HG03342 (cell line): Measurements from ENCODE around the gene ABCC5.

Experiments
- ATAC-seq: cut with Tn5 transposase; IDR thresholded peaks from one replicate; pipeline ENCODE4 v1.9.1; 2021; ENCODE audit warnings: mild to moderate bottlenecking, moderate library complexity; ENCODE audit not compliant: unreplicated experiment

Gene ABCC5

DNA sequence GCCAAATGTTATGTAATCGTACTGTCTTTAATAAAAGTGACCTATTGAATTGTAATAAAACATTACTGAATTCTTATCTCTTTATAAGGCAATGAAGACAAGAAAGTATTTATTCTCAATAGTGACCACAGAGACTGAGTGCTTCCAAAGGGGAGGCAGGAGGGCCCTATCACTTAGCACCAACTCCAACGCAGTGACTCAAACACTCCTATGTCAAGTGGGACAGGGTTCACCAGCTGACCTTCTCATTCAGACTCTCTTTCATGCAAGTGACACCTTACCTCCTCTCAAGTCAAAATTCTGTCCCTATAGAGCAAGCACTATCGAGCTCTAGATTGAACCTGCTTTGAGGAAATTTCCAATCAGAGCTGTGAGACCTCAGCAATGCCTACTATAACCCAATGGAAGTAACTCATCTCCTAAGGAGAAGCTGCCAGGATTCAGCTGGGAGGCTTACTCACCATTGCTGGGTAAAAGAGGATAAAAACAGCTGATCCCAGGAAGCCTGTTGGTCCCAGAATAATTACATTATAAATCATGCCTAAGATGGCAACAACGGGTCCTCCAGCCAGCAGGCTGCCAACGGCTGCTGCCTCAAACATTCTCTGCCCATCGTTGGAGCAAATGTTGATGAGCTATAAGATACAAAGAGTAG, 35.6 kb downstream of the ABCC5 start:
- ATAC-seq = no peak

- ATAC-seq = no peak
Measured at GRCh38 chr3:183980403-183980802, 37.3 kb downstream of the ABCC5 start.

DNA sequence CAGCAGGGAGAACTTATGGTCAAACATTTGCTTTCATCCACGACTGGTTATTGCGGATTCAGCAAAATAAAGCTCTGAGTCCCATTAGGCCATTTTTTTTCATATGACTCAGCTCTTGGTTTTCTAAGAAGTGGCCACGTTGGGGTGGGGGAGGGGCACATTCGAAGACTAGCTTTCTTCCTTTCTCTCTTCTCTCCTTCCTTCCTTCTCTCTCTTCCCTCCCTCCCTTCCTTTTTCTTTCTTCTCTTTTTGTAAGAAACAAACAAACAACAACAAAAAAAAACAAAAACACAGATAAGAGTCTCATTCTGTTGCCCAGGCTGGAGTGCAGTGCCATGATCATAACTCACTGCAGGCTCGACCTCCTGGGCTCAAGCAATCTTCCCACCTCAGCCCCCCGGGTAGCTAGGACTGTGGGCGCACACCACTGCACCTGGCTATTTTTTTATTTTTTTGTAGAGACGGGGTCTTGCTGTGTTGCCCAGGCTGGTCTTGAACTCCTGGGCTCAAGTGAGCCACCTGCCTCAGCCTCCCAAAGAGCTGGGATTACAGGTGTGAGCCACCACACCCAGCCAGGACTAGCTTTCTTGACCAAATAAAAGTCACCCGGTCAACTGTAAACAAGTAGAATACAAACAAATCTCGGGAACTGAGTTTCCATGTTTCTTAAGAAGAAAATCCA, 41.6 kb downstream of the ABCC5 start:
- ATAC-seq = no peak

DNA sequence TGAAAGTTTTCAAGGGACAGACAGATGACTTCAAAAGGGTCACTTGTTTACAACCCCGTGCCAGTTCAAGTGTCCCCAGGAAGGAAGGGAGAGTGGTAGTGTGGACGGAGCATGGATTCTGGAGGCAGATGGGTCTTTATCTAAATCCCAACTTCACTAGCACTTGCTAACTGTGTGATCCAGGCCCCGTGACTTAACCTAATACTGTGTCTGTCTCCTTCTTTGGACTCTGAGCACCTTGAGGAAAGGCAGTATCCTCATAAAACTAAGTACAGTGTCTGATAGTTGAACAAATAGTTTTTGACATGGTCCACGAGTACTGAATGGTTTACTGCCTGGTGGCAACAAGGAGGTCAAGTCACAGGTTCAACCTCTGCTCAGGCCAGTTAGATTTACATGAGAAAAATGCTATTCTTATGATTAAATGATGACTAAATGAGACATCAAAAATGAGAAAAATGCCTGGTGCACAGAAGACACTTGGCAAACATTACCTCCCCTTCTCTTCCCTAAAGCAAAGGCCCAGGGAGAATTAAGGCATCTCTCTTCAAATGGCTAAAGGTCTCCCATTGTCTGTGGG, 48.9 kb downstream of the ABCC5 start:
- no peak for ATAC-seq

- ATAC-seq = no peak
Measured at GRCh38 chr3:183967693-183968092, 50.0 kb downstream of the ABCC5 start.

DNA sequence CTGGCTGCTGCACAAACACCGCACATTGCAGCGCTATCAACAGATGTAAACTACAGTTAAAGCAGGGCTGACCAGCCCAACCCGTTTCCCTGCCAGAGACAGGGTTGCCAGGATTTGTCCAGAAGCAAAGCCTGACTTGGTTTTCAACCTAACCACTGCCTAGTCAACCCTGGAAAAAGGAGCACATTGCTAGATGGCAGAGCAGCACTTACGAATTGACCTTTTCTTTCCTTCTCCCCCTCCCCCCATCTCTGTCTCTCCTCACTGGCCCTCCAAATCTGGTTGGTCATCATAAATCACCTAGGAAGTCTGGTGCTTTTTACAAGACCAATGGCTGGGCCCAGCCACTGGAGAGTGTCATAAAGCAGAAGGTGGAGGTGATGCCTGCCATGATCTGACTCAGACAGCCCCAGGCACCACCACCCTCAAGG, 51.3 kb downstream of the ABCC5 start:
- no peak for ATAC-seq

GRCh38 chr3:183962807-183963206, 54.9 kb downstream of the ABCC5 start:
- no peak for ATAC-seq

- no peak for ATAC-seq
Measured at GRCh38 chr3:183959214-183959613, 58.5 kb downstream of the ABCC5 start.

DNA sequence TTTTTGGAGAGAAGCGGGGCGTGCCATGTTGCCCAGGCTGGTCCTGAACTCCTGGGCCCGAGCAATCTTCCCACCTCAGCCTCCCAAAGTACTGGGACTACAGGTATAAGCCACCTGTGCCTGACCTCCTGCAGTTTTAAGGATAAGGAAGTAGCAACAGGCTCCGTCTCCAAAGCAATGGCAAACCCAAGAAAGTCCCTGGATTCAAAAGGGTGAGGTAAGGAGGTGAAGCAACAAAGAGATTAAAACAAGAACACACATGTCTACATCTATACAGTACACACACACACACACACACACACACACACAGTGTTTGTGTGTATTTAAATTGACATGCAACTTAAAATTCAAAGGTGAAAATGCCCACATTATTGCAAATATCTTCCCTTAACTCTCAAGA, 58.9 kb downstream of the ABCC5 start:
- ATAC-seq = no peak

DNA sequence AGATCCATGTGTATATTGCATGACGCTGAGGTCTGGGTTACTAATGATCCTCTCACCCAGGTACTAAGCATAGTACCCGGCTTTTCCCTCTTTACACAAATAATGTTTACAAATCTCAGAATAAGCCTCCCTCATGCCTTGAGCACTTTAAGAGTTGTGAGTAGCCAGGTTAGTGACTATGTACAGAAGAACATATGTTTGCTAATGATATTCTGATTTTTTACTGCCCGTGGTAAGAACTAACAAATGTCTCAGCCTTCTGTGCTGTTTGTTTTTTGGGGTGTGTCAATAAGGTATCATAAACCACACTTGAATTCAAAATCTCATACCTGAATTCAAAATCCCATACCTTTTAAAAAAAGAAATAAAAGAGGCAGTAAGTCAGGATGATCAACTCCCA, 59.5 kb downstream of the ABCC5 start:
- ATAC-seq = no peak

DNA sequence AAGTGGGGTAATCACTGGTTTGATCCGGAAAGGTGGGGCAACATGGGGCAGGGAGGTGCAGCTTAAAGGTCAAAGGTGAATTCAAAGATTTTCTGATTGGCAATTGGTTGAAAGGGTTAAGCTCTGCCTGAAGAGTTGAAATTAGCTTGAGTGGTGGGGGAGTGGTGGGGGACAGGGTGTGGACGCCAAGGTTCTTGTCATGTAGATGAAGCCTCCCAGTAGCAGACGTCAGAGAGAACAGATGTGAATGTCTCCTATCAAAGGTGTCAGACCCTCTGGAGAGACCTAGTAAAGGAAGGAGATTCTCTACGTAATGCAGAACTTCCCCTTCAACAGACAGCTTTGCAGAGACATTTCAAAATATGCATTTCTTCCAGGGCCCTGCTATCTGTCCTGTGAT, 62.8 kb downstream of the ABCC5 start:
- ATAC-seq = no peak

DNA sequence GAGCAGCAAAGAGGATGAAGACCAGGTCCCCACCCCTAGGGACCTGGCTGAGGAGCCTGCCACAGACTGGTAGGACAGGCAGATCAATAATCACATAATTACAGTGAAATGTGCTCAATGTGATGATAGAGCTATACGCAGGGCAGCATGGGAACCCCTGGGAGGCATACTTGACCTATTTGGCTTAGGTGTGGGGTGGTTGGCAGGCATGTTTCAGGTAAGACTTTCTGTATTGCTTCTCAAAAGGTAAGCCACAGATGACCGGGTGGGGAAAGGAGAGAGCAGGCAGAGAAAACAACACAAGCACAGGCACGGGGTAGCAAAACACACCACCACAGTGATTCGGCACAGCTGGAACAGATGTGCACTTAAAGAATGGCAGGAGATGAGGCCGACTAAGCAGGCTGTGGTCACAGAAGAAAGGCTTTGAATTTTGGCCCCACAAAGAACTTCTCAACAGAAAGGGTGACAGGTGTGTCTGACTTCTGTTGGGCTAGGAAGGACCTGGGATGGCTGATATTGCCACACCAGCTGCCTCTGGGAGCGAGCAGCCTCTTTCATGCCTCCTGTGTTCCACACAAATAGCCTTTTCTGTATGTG, 64.1 kb downstream of the ABCC5 start:
- ATAC-seq = no peak

DNA sequence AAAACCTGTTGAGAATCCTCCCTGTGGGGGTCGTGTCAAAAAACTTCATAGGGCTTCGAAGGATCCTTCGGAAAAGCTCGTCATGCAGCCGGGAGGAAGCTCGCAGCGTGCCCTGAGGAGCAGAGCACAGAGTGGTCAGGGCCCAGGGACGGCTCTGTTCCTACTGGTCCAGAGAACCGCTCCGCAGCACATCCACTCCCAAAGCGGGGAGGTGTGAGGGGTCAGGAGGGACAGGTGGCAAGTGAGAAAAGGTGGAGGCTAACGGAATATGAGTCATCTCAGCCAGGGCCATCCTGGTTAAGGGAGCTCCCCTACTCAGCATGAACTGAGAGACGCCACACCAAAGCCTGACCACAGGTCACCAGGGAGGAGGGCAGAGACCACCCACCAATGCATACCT, 66.2 kb downstream of the ABCC5 start:
- no peak for ATAC-seq

GRCh38 chr3:183949690-183950089, 68.0 kb downstream of the ABCC5 start:
- ATAC-seq = no peak

DNA sequence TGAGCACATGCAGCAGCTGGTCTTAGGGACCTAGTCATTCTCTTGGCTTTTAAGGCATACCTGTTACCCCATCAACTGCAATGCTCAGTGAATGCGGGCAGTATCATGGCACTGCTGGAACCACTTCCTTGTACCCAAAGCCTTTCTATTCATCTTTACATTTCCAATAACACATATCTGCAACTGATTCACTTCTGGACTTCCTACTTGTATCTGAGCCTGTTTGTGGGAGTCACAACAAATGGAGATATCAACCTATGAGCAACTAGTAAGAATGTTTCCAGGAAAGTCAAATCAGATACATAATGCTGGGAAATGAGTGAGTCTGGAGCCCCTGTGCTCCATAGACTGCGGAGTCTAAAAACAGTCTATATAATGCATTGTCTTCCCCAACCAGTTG, 71.6 kb downstream of the ABCC5 start:
- ATAC-seq = no peak

- no peak for ATAC-seq
Measured at GRCh38 chr3:183944775-183945174, 72.9 kb downstream of the ABCC5 start.

- no peak for ATAC-seq
Measured at GRCh38 chr3:183943739-183944138, 73.9 kb downstream of the ABCC5 start.

DNA sequence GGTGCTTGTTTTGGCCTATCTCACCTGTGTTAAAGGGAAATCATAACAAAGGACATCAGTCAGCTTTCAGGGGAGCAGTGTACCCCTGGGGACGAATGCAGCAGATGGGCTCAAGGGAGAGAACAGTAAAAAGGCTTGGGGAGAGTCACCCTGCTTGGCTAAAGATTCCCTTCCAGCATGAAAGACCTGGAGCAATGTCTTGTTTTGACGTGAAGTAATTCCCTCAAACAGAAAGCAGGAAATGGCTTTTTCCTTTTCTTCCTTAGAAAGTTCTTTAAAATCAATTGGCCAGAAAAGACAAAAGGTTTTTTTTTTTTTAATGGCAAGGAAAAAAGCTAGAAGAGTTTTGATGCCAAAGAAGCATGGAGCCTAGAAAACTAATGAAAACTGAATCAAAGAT, 76.5 kb downstream of the ABCC5 start:
- no peak for ATAC-seq

- ATAC-seq = no peak
Measured at GRCh38 chr3:183937601-183938286, 79.9 kb downstream of the ABCC5 start.

GRCh38 chr3:183933160-183933559, 84.5 kb downstream of the ABCC5 start:
- no peak for ATAC-seq

- ATAC-seq = no peak
Measured at GRCh38 chr3:183931881-183932280, 85.8 kb downstream of the ABCC5 start.
